Mucosa of rectum (tissue), 2 donors: ENCODE results near the gene DPYSL3.

Source experiments
- H3K27ac ChIP-seq, 2 donors: one replicate each; pipeline ENCODE4 v1.7.0; 2013; ENCODE audit warnings: inconsistent platforms in 2 of 2, low read depth in 2 of 2, low read length in 2 of 2
- H3K27me3 ChIP-seq, 2 donors: one replicate each; pipeline ENCODE4 v1.7.0; 2013; ENCODE audit warnings: low read length in 2 of 2; ENCODE audit not compliant: control insufficient read depth in 2 of 2, insufficient read depth in 2 of 2
- H3K36me3 ChIP-seq, 2 donors: one replicate each; pipeline ENCODE4 v1.7.0; 2013; ENCODE audit warnings: low read length in 2 of 2; ENCODE audit not compliant: control insufficient read depth in 2 of 2, insufficient read depth in 2 of 2
- H3K4me1 ChIP-seq, 2 donors: one replicate each; pipeline ENCODE4 v1.7.0; 2013; ENCODE audit warnings: low read length in 2 of 2, mild to moderate bottlenecking in 1 of 2; ENCODE audit not compliant: control insufficient read depth in 2 of 2, insufficient read depth in 2 of 2
- H3K4me3 ChIP-seq, 2 donors: one replicate each; pipeline ENCODE4 v1.7.0; 2013; ENCODE audit warnings: low read length in 2 of 2
- H3K9ac ChIP-seq, 2 donors: one replicate each; pipeline ENCODE4 v1.7.0; 2013; ENCODE audit warnings: low read length in 2 of 2, low read depth in 1 of 2, mild to moderate bottlenecking in 1 of 2
- H3K9me3 ChIP-seq, 2 donors: one replicate each; pipeline ENCODE4 v1.7.0; 2013; ENCODE audit warnings: low read length in 2 of 2; ENCODE audit not compliant: control insufficient read depth in 2 of 2
- donor health status: healthy.
- donor health status: Normal muscosa, but diverticular disease.

Gene DPYSL3

GRCh38 chr5:147458581-147458980, 51.3 kb downstream of the DPYSL3 start:
- Histone ChIP-seq H3K36me3 (no peaks in the 10 kb centered on the region), H3K27ac (no peak overlapping the region), H3K9me3 (no peaks in the 10 kb centered on the region), H3K9ac (no peak overlapping the region), H3K27me3 (peaks cover 8 to 17% of the 10 kb centered on the region in 2 donors), H3K4me1 (peaks cover 4 to 11% of the 10 kb centered on the region in 2 donors), H3K4me3 (no peak overlapping the region)

DNA sequence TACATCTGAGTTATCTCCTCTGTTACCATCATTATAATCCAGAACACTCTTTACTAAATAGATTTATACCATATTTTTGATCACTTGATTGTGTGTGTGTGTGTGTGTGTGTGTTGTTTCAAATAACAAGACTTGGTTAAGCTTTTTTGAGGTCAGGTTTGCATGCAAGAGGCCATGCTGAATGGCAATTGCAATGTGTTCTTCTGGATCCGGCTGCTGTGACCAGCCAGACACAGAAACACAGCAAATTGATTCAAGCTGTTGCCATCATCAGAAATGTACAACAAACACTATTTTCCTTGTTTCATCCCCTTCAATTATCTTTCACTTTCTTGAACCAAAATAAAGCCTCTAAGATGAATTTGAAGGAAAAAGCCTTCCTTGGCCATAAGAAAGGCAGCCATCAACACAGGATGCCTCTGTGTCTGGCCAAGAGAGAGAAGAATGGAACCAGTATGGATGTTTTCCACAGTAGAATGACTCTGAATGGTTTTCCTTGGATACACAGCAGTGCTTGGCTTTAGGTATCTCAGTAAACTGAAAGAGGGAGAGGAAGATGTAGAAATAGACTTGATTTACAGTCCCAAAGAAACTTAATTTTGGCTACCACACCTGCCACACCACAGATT, 53.9 kb downstream of the DPYSL3 start:
- peaks cover 19 to 33% of the 10 kb centered on the region in 2 donors for H3K27me3 ChIP-seq
- peaks cover 8 to 11% of the 10 kb centered on the region in 2 donors for H3K4me1 ChIP-seq
- H3K9me3 ChIP-seq: no peaks in the 10 kb centered on the region
- no peaks in the 10 kb centered on the region for H3K36me3 ChIP-seq
- no peak overlapping the region for H3K9ac ChIP-seq
- no peak overlapping the region for H3K27ac ChIP-seq
- no peak overlapping the region for H3K4me3 ChIP-seq

DNA sequence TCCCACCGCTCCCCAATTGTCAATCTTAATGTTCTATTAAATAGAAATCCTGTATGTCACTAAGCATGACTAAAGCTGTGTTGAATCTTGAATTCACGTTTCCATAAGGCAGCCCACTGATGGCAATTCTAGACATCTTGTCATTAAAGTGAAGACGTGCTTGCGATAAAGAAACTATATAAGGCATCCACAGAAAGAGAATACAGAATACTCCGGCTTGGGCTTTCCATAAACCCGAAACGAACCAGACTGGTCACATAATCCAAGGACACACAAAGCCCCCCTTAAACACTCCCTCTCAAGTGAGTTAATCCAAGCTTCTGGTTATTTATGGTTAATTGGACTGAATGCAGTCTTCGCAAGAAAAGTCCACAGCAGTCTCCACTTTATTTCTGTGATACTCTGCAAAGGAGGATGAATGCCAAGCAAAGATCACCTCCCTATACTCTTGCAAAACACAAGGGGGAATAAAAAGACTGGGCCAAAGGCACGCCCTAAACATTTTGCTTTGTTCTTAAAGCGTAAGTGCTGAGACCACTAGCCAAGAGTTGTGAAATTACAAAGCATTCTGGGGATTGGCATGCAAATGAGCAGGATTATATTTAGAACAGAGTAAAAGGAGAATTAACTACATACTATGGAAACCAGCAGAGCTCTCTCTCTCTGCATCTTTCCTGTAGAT, 54.7 kb downstream of the DPYSL3 start:
- H3K9me3 ChIP-seq: no peaks in the 10 kb centered on the region
- H3K4me3 ChIP-seq: peak overlapping the region in 1 of 2 donors; percentile 14
- H3K27ac ChIP-seq: peak overlapping the region in 1 of 2 donors; percentile 66
- peaks cover 22 to 33% of the 10 kb centered on the region in 2 donors for H3K27me3 ChIP-seq
- no peaks in the 10 kb centered on the region for H3K36me3 ChIP-seq
- peaks cover 8 to 11% of the 10 kb centered on the region in 2 donors for H3K4me1 ChIP-seq
- no peak overlapping the region for H3K9ac ChIP-seq

DNA sequence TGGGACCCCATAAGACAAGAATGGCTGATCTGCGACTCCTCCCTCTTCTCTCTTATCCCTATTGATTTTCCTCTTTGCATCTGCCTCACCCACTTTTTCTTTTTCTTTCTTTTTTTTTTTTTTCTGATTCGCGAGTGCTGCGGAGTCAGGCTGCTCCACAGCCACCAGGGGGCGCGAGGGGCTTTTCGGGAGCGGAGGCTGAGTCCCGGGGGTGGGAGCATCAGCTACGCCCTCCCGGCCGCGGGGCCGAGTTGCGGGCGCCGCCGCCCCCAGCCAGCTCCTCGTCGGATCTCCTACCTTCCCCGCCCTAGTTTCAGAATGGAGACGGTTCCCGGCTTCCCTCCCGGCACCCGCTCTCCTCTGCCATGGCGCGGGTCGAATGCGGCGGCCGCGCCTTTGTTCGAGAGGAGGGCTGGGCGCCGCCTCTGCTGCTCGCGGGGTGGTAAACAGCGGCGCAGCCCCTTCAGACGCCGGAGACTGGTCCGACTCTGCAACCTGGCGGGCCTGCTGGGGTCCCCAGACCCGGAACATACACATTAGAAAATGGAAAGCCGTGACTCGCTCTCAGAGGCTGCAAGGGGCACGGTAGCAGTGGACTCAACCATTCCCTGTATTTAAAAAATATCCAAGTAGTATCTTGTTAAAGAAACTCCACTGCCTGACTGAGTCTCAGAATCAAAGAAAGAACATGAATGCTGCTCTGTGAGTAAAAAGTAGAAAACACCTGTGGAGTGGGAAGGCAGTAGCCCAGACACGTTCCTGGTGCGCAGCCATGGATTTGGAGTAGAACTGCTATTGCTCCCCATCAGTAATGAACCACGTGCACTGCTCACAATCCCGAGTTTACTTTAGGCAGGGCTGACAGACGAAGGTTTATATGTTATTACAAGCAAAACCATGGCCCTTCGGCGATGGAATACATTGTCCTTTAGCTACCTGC, 55.7 kb downstream of the DPYSL3 start:
- peak overlapping the region; percentile 27 to 73 for H3K9ac ChIP-seq
- peaks cover 22 to 33% of the 10 kb centered on the region in 2 donors for H3K27me3 ChIP-seq
- no peaks in the 10 kb centered on the region for H3K36me3 ChIP-seq

GRCh38 chr5:147452165-147452811, 57.6 kb downstream of the DPYSL3 start:
- peak overlapping the region; percentile 65 to 69 for H3K4me3 ChIP-seq
- H3K9ac ChIP-seq: peak overlapping the region; percentile 20 to 34
- peaks cover 22 to 33% of the 10 kb centered on the region in 2 donors for H3K27me3 ChIP-seq
- H3K36me3 ChIP-seq: no peaks in the 10 kb centered on the region
- no peaks in the 10 kb centered on the region for H3K9me3 ChIP-seq
- peaks cover 8 to 11% of the 10 kb centered on the region in 2 donors for H3K4me1 ChIP-seq
- H3K27ac ChIP-seq: peak overlapping the region in 1 of 2 donors; percentile 60

More for the DNA sequence above, 55.7 kb downstream of the DPYSL3 start:
- Histone ChIP-seq H3K9me3 (no peaks in the 10 kb centered on the region), H3K27ac (peak overlapping the region; percentile 66), H3K4me3 (peak overlapping the region; percentile 65 to 69), H3K4me1 (peaks cover 8 to 11% of the 10 kb centered on the region in 2 donors)

DNA sequence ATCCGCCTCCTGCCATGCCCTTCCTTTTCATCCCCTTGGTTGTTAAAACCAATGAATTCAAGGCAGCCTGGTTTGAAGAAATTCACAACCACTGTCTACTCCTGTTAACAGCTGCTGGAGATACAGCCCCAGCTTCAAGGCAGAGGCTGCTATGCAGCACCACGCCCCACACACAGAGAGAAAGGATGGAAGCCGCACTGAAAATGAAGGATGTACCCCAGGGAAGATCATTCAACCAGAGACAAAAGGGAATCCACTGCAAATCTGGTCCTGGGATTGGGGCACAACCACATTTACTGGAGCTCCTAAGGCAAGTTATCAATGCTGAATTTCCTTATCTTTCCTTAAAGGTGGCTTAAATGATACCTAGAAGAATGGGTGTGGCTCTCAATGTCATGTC, 58.7 kb downstream of the DPYSL3 start:
- no peak overlapping the region for H3K4me3 ChIP-seq
- no peak overlapping the region for H3K27ac ChIP-seq

DNA sequence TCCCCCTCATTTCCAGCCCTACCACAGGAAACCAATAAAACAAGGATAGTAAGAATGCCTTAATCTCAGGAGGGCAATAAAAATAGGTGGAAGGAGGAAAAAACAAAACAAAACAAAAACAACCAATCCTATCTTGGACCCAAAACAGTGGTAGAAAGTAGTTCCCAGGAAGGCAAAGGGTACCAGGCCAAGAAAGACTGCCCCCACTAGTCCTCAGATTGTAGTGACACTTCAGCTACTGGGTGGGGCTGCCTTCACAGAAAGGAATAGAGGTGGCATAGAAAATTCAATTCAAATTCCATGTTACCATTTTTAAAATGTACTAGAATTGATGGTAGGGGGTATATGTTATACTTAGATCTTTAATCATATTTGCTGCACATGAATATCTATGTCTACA, 59.3 kb downstream of the DPYSL3 start:
- Histone ChIP-seq H3K4me1 (peaks cover 8 to 11% of the 10 kb centered on the region in 2 donors), H3K27me3 (peaks cover 22 to 28% of the 10 kb centered on the region in 2 donors), H3K9me3 (no peaks in the 10 kb centered on the region), H3K4me3 (no peak overlapping the region), H3K9ac (no peak overlapping the region), H3K27ac (no peak overlapping the region), H3K36me3 (no peaks in the 10 kb centered on the region)

More for the DNA sequence above, 58.7 kb downstream of the DPYSL3 start:
- peaks cover 22 to 32% of the 10 kb centered on the region in 2 donors for H3K27me3 ChIP-seq
- H3K4me1 ChIP-seq: peaks cover 8 to 11% of the 10 kb centered on the region in 2 donors
- H3K9ac ChIP-seq: no peak overlapping the region
- no peaks in the 10 kb centered on the region for H3K9me3 ChIP-seq
- no peaks in the 10 kb centered on the region for H3K36me3 ChIP-seq

DNA sequence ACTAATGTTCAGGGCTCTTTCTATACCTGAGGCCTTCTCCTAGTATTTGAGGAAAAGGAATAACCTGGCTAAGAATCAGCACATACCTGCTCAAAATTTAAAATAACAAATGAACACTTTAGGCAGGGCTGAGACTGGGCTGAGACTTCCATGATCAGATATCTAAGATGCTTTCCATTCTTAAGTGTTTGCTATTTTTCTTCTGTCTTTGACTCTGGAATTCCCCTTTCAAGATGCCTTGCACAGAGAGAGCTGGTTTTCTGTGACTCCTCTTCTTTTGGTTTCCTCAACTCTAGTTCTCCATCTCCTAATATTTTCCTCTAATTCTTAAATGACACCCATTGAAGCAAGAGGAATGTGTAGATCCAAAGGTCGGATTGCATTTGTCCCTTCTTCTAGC, 61.1 kb downstream of the DPYSL3 start:
- Histone ChIP-seq H3K27ac (peak overlapping the region in 1 of 2 donors; percentile 26), H3K4me1 (peaks cover 0 to 4% of the 10 kb centered on the region in 2 donors), H3K9me3 (no peaks in the 10 kb centered on the region), H3K9ac (no peak overlapping the region), H3K27me3 (peaks cover 14 to 16% of the 10 kb centered on the region in 2 donors), H3K36me3 (no peaks in the 10 kb centered on the region), H3K4me3 (no peak overlapping the region)

GRCh38 chr5:147446523-147446922, 63.3 kb downstream of the DPYSL3 start:
- no peaks in the 10 kb centered on the region for H3K9me3 ChIP-seq
- peak overlapping the region; percentile 2 to 5 for H3K27ac ChIP-seq
- H3K36me3 ChIP-seq: no peaks in the 10 kb centered on the region
- H3K4me3 ChIP-seq: no peak overlapping the region
- no peak overlapping the region for H3K9ac ChIP-seq
- H3K4me1 ChIP-seq: no peaks in the 10 kb centered on the region
- H3K27me3 ChIP-seq: peaks cover 0 to 2% of the 10 kb centered on the region in 2 donors
